Embryonic facial prominence (tissue), 1 donor: Measurements from ENCODE around the gene YTHDC1.

Experiments used
- DNase-seq: peaks from one replicate; pipeline ENCODE4 v3.0.0-alpha.2; 2016; ENCODE audit errors: extremely low spot score

The YTHDC1 gene

DNA sequence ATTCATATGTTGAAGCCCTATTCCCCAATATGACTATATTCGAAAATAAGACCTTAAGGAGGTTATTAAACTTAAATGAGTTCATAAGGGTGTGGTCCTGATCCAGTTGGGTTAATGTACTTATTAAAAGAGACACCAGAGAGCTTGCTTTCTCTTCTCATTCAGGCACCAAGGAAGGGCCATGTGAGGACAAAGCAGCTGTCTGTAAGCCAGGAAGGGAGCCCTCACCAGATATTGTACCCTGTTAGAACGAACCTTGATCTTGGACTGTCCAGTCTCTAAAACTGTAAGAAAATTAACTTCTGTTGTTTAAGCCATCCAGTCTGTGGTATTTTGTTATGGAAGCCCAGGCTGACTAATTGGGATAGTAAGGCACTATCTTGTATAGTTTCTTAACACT is 9.1 kb upstream of the YTHDC1 start:
- DNase-seq: no peak

- no peak for DNase-seq
These were observed 2.9 kb upstream of the YTHDC1 start for GRCh38 chr4:68352791-68353190.

GRCh38 chr4:68349279-68349648 is 626 bp downstream of the YTHDC1 start:
- DNase-seq: peak; percentile 38

- DNase-seq: no peak
These were observed 1.3 kb downstream of the YTHDC1 start for GRCh38 chr4:68348577-68348976.

- no peak for DNase-seq
These were observed 2.0 kb downstream of the YTHDC1 start for GRCh38 chr4:68347845-68348244.

GRCh38 chr4:68346461-68346860 is 3.4 kb downstream of the YTHDC1 start:
- DNase-seq: no peak

- no peak for DNase-seq
These were observed 5.1 kb downstream of the YTHDC1 start for GRCh38 chr4:68344785-68345184.

DNA sequence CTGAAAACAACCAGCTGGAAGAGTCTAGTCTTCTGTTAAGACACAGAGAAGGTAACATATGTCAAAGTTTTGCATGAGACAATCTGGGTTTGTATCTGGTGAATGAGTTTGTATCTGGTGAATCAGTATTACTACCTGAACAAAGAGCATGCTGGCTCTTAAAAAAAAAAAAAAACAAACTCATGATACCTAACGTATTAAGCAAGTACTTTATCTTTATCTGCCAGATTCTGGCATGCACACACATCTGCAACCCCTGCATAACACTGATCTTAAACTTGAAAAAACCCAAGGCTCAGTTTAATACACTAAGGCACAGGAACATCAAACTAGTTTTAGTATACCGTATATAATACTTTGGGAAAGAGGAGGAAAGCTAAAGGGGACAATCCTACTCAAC is 5.8 kb downstream of the YTHDC1 start:
- no peak for DNase-seq

- no peak for DNase-seq
These were observed 7.8 kb downstream of the YTHDC1 start for GRCh38 chr4:68342134-68342533.

GRCh38 chr4:68338625-68339024 is 11.3 kb downstream of the YTHDC1 start:
- no peak for DNase-seq

DNA sequence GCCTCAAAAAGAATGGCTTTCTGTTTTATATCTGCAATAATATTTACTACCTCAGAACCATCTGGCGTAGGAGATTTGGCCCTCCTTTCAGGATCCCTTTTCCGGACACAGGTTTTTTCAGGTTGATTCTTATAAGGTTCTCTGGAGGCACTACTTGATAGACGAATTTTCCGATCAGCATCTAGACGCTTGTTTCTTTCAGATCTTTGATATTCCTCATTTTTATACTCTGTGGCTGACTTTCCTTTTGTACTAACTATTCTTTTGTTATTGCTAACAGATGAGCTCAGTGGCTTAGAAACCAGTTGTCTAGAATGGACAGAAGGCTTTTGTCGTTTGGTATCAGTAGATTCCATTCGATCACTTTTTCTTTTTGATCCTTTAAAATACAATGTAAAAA is 12.4 kb downstream of the YTHDC1 start:
- DNase-seq: no peak

DNA sequence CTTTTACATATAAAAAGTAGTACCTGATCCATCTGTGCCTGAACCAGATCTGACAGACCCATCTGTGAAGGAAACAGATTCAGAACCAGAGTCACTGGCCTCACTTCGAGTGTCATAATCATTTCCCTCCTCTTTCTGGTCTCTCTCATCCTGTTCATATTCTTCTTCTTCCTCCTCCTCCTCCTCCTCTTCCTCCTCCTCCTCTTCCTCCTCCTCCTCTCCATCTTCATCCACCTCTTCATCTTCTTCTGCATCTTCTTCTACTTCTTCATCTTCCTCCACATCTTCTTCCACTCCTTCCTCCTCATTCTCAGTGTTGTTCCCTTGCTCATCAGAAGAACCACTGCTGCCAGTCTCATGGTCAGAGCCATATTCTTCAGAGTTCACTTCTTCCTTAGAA is 12.9 kb downstream of the YTHDC1 start:
- DNase-seq: no peak

- no peak for DNase-seq
These were observed 13.4 kb downstream of the YTHDC1 start for GRCh38 chr4:68336530-68336929.

DNA sequence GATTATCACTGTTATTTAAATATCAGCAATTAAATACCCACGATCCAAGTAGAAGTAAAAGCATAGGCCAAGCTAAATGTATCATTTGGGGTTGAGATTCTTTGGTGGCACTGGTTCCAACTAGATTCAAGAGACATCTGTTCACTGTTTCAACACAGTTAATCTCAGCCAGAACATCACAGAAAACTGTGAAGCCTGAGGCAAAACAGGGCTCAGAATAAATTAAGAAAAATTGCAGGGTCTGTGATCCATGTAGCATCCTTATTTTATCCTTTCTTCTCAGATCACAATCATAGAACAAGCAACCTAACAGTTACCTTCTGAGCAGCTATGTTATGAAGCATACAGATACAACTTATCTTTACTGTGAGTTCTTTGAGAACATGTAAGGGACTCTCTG is 23.7 kb downstream of the YTHDC1 start:
- DNase-seq: no peak

DNA sequence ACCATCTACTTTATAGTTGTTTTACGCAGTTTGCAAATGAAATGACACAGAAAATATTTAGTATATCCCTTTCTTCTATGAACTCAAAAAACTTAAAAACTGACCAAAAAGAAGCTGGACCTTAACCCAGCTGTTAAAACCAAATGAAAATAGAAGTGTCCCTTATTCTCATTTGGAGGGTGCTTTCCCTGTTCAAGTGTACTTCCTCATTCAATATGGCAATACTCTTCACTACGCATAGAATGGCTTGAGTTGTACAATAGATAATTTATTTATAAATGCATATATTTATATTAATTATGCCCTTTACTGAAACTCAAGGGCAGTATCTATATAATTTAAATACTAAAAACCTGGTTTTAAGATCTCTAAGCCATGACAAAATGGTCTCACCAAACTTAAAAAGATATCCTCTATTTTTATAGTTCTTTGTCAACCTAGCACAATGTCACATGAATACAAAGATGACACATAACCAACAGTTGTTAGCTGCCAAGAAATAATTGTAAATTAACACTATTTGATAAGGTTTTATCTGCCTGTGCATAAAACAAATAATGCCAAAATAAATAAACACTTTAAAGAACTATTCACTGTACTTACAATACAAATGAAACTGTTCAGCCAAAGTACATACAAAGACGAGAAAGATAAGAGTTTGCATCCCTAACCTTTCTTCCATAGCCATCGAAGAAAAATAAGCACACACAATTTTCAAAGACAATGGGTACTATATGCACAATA is 25.2 kb downstream of the YTHDC1 start:
- DNase-seq: no peak

- DNase-seq: no peak
These were observed 30.9 kb downstream of the YTHDC1 start for GRCh38 chr4:68319040-68319439.

- no peak for DNase-seq
These were observed 33.5 kb downstream of the YTHDC1 start for GRCh38 chr4:68316193-68316969.

DNA sequence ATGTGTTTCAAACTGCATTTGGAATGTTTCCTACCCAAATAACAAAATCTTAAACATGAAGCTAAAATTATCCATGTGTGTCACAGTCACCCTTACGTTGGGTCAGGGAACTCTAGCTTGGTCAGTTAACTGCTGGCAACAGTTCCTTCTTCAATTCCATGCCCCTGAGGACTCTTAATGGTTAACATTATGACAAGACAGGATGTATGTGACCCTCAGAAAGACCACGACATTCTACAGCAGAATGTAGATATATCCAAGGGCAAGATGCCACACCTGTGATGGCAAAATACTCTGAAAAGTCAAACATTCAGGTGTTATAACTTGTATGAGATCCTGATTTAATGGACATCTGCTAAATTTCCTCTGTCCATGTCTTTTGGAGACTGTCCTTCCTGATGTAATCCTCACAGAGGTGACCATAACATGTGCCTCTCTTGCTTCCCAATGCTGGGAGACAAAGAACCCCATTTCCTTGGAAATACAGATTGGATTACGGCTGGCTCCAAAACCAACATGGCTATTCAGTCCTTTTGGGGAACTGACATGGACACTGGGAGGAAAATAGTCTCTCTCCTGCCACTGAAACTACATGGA is 39.1 kb downstream of the YTHDC1 start:
- DNase-seq: no peak

GRCh38 chr4:68304731-68305130 is 45.2 kb downstream of the YTHDC1 start:
- no peak for DNase-seq

DNA sequence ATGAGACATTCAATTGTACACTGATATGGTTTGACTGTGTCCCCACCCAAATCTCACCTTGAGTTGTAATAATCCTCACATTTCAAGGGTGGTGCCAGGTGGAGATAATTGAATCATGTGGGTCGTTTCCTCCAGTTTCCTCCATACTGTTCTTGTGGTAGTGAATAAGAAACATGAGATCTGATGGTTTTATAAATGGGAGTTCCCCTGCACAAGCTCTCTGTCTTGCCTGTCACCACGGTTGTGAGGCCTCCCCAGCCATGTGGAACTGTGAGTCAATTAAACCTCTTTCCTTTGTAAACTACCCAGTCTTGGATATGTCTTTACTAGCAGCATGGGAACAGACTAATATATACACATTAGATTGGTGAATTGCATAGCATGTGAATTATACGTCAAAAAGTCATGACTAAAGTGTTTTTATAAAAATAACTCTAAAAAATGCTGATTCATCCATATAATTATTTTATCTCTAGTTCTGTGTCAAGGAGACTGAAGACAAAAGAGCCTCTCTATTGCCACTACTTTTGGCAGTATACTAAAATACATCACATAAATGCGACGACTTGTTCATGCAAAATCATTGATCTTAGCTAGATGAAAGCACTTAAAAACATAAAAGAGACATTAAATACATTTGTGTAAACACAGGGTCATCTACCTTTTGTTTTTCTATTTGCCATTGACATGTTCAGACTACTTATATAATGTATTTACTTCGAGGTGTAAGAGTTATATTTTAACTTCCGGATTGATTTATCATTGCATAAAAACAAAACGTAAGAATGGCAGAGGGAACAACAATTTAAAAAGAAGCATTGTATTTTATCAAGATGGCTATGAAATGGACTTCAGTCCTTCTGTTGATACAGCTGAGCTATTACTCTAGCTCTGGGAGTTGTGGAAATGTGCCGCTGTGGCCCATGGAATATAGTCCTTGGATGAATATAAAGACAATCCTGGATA is 50.1 kb downstream of the YTHDC1 start:
- DNase-seq: no peak

DNA sequence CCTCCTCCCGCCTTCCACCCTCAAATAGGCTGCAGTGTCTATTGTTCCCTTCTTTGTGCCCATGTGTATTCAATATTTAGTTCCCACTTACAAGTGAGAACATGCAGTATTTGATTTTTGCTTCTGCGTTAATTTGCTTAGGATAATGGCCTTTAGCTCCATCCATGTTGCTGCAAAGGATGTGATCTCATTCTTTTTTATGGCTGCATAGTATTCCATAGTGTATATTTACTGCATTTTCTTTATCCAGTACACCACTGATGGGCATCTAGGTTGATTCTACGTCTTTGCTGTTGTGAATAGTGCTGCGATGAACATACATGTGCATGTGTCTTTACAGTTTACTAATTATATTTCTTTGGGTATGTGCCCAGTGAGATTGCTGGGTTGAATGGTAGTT is 52.8 kb downstream of the YTHDC1 start:
- DNase-seq: no peak

DNA sequence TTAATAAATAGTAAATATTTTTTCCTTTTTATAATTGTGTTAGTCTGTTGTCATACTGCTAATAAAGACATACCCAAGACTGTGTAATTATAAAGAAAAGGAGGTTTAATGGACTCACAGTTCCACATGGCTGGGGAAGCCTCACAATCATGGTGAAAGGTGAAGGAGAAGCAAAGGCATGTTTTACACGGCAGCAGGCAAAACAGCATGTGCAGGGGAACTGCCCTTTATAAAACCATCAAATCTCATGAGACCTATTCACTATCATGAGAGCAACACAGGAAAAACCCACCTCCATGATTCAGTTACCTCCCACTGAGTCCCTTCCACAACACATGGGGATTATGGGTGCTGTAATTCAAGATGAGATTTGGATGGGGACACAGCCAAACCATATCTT is 58.6 kb downstream of the YTHDC1 start:
- no peak for DNase-seq
